GM12891 (cell line): Measurements from ENCODE around the gene RFC2.
A peak's percentile ranks its signal among the peaks of the same experiment; 100 is the strongest.

Source experiments
- POLR2A ChIP-seq: IDR thresholded peaks from 2 replicates; pipeline ENCODE4 v1.6.1; 2011; ENCODE audit warnings: low read depth, low read length, control low read depth
- POLR2AphosphoS5 ChIP-seq: IDR thresholded peaks from 2 replicates; pipeline ENCODE4 v1.6.1; 2011; ENCODE audit warnings: low read depth, low read length, control low read depth
- SPI1 ChIP-seq: IDR thresholded peaks from 2 replicates; pipeline ENCODE4 v1.6.1; 2011; ENCODE audit warnings: low read depth, low read length, control low read depth
- TAF1 ChIP-seq: IDR thresholded peaks from 2 replicates; pipeline ENCODE4 v1.6.1; 2011; ENCODE audit warnings: low read depth, low read length, control low read depth

- TF ChIP-seq TAF1: no peak
- peak; percentile 43 for TF ChIP-seq POLR2AphosphoS5
- TF ChIP-seq POLR2A: peak; percentile 52; the same call in 1 of the 2 replicates
- TF ChIP-seq SPI1: no peak
Measured at GRCh38 chr7:74194686-74195085, 59.5 kb downstream of the RFC2 start.
